OCI-LY1 (cell line): ENCODE data around the gene GRPEL2.
"Not testable (repeated sequence)": the region's sequence is repeated elsewhere in the genome, so short reads cannot be mapped to it uniquely, and the experiment has no call there.

Experiments
- EZH2 ChIP-seq: fragments of 200-600 bp; sonication (generic), shearing (Covaris generic); IDR thresholded peaks from 2 replicates; pipeline ENCODE4 v1.8.0; 2017; ENCODE audit warnings: borderline replicate concordance, mixed run types, mild to moderate bottlenecking, antibody characterized with exemption, low read length, moderate library complexity, mixed read lengths
- TF ChIP-seq, protein P1 (sequence below): fragments of 200-600 bp; sonication (generic), shearing (Covaris generic); IDR thresholded peaks from 2 replicates; pipeline ENCODE4 v1.5.1; 2017; ENCODE audit warnings: mild to moderate bottlenecking, antibody characterized with exemption, low read length, moderate library complexity, mixed read lengths

- TF ChIP-seq, protein P1, sequence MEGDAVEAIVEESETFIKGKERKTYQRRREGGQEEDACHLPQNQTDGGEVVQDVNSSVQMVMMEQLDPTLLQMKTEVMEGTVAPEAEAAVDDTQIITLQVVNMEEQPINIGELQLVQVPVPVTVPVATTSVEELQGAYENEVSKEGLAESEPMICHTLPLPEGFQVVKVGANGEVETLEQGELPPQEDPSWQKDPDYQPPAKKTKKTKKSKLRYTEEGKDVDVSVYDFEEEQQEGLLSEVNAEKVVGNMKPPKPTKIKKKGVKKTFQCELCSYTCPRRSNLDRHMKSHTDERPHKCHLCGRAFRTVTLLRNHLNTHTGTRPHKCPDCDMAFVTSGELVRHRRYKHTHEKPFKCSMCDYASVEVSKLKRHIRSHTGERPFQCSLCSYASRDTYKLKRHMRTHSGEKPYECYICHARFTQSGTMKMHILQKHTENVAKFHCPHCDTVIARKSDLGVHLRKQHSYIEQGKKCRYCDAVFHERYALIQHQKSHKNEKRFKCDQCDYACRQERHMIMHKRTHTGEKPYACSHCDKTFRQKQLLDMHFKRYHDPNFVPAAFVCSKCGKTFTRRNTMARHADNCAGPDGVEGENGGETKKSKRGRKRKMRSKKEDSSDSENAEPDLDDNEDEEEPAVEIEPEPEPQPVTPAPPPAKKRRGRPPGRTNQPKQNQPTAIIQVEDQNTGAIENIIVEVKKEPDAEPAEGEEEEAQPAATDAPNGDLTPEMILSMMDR, result not testable (repeated sequence)
- not testable (repeated sequence) for TF ChIP-seq EZH2
These were observed 45.8 kb downstream of the GRPEL2 start for GRCh38 chr5:149391076-149391475.
